Mesenchymal stem cell (in vitro differentiated cells and primary cell): ENCODE results near the gene GTF3C5.
A peak's percentile ranks its signal among the peaks of the same experiment; 100 is the strongest.
"Not testable (repeated sequence)": the region's sequence is repeated elsewhere in the genome, so short reads cannot be mapped to it uniquely, and the experiment has no call there.

Experiments
- DNase-seq: peaks from one replicate; pipeline ENCODE4 v3.0.0-alpha.2; 2013
- H2AFZ ChIP-seq: one replicate; pipeline ENCODE4 v1.6.1; 2013; ENCODE audit warnings: low read depth, mild to moderate bottlenecking, control low read depth, inconsistent platforms, low read length, moderate library complexity
- H2AK5ac ChIP-seq: 2 replicates; pipeline ENCODE4 v1.6.1; 2013; ENCODE audit warnings: low read length, moderate library complexity, mild to moderate bottlenecking, inconsistent platforms; ENCODE audit not compliant: severe bottlenecking
- H2BK120ac ChIP-seq: one replicate; pipeline ENCODE4 v1.6.1; 2013; ENCODE audit warnings: low read depth, mild to moderate bottlenecking, inconsistent platforms, low read length, moderate library complexity
- H2BK12ac ChIP-seq, 2 experiments: one replicate each; pipeline ENCODE4 v1.6.1; 2013; ENCODE audit warnings: inconsistent platforms in 2 of 2, low read length in 2 of 2, mild to moderate bottlenecking in 2 of 2, moderate library complexity in 2 of 2, control low read depth in 1 of 2
- H2BK15ac ChIP-seq: one replicate; pipeline ENCODE4 v1.6.1; 2013; ENCODE audit warnings: mild to moderate bottlenecking, low read depth, inconsistent platforms; ENCODE audit not compliant: poor library complexity, severe bottlenecking
- H2BK5ac ChIP-seq: 2 replicates; pipeline ENCODE4 v1.6.1; 2013; ENCODE audit warnings: low read depth, mild to moderate bottlenecking, low read length, control low read depth, inconsistent platforms; ENCODE audit not compliant: poor library complexity, severe bottlenecking
- H3K14ac ChIP-seq, 2 experiments: one replicate each; pipeline ENCODE4 v1.6.1; 2013; ENCODE audit warnings: inconsistent platforms in 2 of 2, low read length in 2 of 2, control low read depth in 1 of 2, mild to moderate bottlenecking in 1 of 2, moderate library complexity in 1 of 2
- H3K18ac ChIP-seq, 2 experiments: one replicate each; pipeline ENCODE4 v1.6.1; 2013; ENCODE audit warnings: inconsistent platforms in 2 of 2, low read length in 2 of 2, control low read depth in 1 of 2, low read depth in 1 of 2, mild to moderate bottlenecking in 1 of 2
- H3K23ac ChIP-seq, 2 experiments: one replicate each; pipeline ENCODE4 v1.6.1; 2013; ENCODE audit warnings: inconsistent platforms in 2 of 2, low read length in 2 of 2, mild to moderate bottlenecking in 2 of 2, moderate library complexity in 2 of 2, control low read depth in 1 of 2
- H3K27ac ChIP-seq: 2 replicates; pipeline ENCODE4 v1.5.1; 2013; ENCODE audit warnings: mild to moderate bottlenecking, moderate library complexity, low read length, control low read depth, inconsistent platforms; ENCODE audit not compliant: poor library complexity, severe bottlenecking
- H3K27me3 ChIP-seq, 2 experiments: 2 replicates each; pipeline versions ENCODE4 v1.6.1 to v1.7.0; 2013; ENCODE audit warnings: low read length in 2 of 2, mild to moderate bottlenecking in 2 of 2, moderate library complexity in 2 of 2, control low read depth in 1 of 2, inconsistent platforms in 1 of 2; ENCODE audit not compliant: control insufficient read depth in 1 of 2, insufficient read depth in 1 of 2
- H3K36me3 ChIP-seq, 2 experiments: 2 replicates each; pipeline versions ENCODE4 v1.6.1 to v1.7.0; 2013; ENCODE audit warnings: low read length in 2 of 2, control low read depth in 1 of 2, inconsistent platforms in 1 of 2, low read depth in 1 of 2, mild to moderate bottlenecking in 1 of 2; ENCODE audit not compliant: insufficient read depth in 2 of 2, control insufficient read depth in 1 of 2
- H3K4ac ChIP-seq, 2 experiments: one replicate each; pipeline ENCODE4 v1.6.1; 2013; ENCODE audit warnings: inconsistent platforms in 2 of 2, low read length in 2 of 2, mild to moderate bottlenecking in 2 of 2, moderate library complexity in 2 of 2, control low read depth in 1 of 2, low read depth in 1 of 2
- H3K4me1 ChIP-seq: 2 replicates; pipeline ENCODE4 v1.6.1; 2013; ENCODE audit warnings: low read depth, low read length, control low read depth; ENCODE audit not compliant: control insufficient read depth, insufficient read depth
- H3K4me2 ChIP-seq: 2 replicates; pipeline ENCODE4 v1.6.1; 2013; ENCODE audit warnings: low read length, mild to moderate bottlenecking, inconsistent platforms; ENCODE audit not compliant: poor library complexity, severe bottlenecking
- H3K4me3 ChIP-seq, 2 experiments: 2 replicates each; pipeline versions ENCODE4 v1.5.1 to v1.7.0; 2013; ENCODE audit warnings: low read length in 2 of 2, mild to moderate bottlenecking in 2 of 2, control low read depth in 1 of 2, low read depth in 1 of 2; ENCODE audit not compliant: insufficient read depth in 1 of 2
- H3K79me1 ChIP-seq: replicated peaks from 2 replicates; pipeline ENCODE4 v1.6.1; 2013; ENCODE audit warnings: mild to moderate bottlenecking, control low read depth, low read length, inconsistent platforms; ENCODE audit not compliant: poor library complexity, severe bottlenecking
- H3K9ac ChIP-seq: 2 replicates; pipeline ENCODE4 v1.7.0; 2013; ENCODE audit warnings: mild to moderate bottlenecking, low read length, moderate library complexity
- H3K9me3 ChIP-seq: 2 replicates; pipeline ENCODE4 v1.7.0; 2013; ENCODE audit warnings: mild to moderate bottlenecking, low read length; ENCODE audit not compliant: control insufficient read depth
- H4K8ac ChIP-seq: one replicate; pipeline ENCODE4 v1.6.1; 2013; ENCODE audit warnings: inconsistent platforms, mild to moderate bottlenecking, low read length, moderate library complexity
- H4K91ac ChIP-seq: one replicate; pipeline ENCODE4 v1.6.1; 2013; ENCODE audit warnings: mild to moderate bottlenecking, low read length, inconsistent platforms
- WGBS: methylation state at CpG from one replicate; pipeline ENCODE4 v1.1.7; 2013; ENCODE audit warnings: mixed read lengths; 5-methylcytosine and 5-hydroxymethylcytosine counted together

The GTF3C5 gene

DNA sequence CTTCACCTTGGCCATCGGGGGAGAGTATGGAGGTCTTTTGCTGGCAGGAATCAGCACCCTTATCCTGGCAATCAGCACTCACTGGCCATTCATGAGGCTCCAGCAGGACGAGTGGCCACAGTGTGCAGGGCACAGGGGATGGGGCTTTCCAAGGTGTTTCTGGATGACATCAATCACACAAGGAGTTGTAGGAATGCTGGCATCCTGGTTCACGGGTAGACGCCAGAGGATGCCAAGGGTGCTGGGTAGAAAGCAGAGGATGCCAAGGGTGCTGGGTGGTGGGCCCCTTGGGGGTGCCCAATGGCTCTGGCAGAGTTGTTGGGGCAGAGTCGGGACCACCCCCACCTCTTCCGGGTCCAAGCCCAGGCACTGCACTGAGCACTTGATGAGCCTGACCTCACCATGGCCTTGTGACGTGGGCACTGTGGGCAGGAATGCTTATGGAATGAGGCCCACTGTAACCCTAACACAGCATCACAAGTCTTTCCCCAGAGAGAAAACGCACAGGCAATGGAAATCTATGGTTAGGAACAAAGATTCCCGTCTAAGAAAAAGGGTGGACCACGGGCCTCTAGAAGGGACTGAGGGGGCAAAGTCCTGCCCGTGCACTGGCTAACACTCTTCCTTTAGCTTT lies 60.1 kb downstream of the GTF3C5 start:
- no peak for DNase-seq
- WGBS, result 90% methylated on average over 9 of the region's 11 CpGs

DNA sequence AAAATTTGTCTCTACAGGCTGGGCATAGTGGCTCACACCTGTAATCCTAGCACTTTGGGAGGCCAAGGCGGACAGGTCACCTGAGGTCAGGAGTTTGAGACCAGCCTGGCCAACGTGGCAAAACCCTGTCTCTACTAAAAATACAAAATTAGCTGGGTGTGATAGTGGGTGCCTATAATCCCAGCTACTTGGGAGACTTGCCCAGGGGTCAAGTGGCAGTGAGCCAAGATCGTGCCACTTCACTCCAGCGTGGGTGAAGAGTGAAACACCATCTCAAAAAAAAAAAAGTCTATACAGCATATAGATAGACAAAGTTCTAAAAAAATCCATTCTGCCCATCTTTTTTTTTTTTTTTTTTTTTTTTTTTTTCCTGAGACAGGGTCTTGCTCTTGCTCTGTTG lies 63.6 kb downstream of the GTF3C5 start:
- not testable (repeated sequence) for H4K8ac ChIP-seq, H3K27me3 ChIP-seq, H3K4ac ChIP-seq, H2BK120ac ChIP-seq, H3K27ac ChIP-seq, H2BK5ac ChIP-seq, H3K9ac ChIP-seq, H3K79me1 ChIP-seq, H2BK15ac ChIP-seq, H2BK12ac ChIP-seq, H3K14ac ChIP-seq, H3K4me2 ChIP-seq, H3K18ac ChIP-seq, H4K91ac ChIP-seq, H3K4me3 ChIP-seq, H3K4me1 ChIP-seq, H3K23ac ChIP-seq, H2AK5ac ChIP-seq, DNase-seq, H2AFZ ChIP-seq
- H3K36me3 ChIP-seq, result peaks cover 27 to 32% of the 10 kb centered on the region in 2 experiments
- 92% methylated on average over 2 of the region's 4 CpGs for WGBS
- peaks cover 11% of the 10 kb centered on the region for H3K9me3 ChIP-seq

More for the DNA sequence above, 60.1 kb downstream of the GTF3C5 start:
- no peak overlapping the region for H3K4ac ChIP-seq
- no peak overlapping the region for H4K91ac ChIP-seq
- H3K18ac ChIP-seq, result peak overlapping the region in 1 of 2 experiments; percentile 48
- no peak overlapping the region for H3K9ac ChIP-seq
- peaks cover 2% of the 10 kb centered on the region for H3K4me1 ChIP-seq
- no peak overlapping the region for H4K8ac ChIP-seq
- H2AFZ ChIP-seq, result no peak overlapping the region
- H3K4me3 ChIP-seq, result no peak overlapping the region
- H2BK5ac ChIP-seq, result no peak overlapping the region
- H2AK5ac ChIP-seq, result no peak overlapping the region
- H3K27me3 ChIP-seq, result peaks cover 0 to 3% of the 10 kb centered on the region in 2 experiments
- no peak overlapping the region for H2BK12ac ChIP-seq
- H3K79me1 ChIP-seq, result no peaks in the 10 kb centered on the region
- H2BK120ac ChIP-seq, result no peak overlapping the region
- no peak overlapping the region for H3K4me2 ChIP-seq
- H2BK15ac ChIP-seq, result no peak overlapping the region
- peaks cover 0 to 7% of the 10 kb centered on the region in 2 experiments for H3K36me3 ChIP-seq
- H3K27ac ChIP-seq, result no peak overlapping the region
- H3K14ac ChIP-seq, result no peak overlapping the region
- H3K23ac ChIP-seq, result no peak overlapping the region
- H3K9me3 ChIP-seq, result peaks cover under 1% of the 10 kb centered on the region

DNA sequence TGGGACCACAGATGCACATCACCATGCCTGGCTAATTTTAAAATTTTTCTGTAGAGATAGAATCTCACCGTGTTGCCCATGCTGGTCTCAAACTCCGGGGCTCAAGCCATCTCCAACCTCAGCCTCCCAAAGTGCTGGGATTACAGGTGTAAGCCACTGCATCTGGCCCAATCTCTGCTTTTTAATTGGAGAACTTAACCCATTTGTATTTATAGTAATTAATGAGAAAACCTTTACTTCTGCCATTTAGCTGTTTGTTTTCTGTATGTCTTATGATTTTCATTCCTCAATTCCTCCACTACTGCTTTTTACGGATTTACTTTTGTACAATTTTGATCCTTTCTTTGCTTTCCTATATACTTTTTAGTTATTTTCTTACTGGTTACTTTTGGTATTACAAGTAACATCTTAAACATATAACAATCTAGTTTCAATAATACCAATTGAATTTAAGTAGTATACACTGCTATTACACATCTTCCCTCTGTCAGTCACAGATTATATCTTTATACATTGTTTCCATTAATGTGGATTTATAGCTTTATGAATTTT lies 64.1 kb downstream of the GTF3C5 start:
- H2BK15ac ChIP-seq, result no peak overlapping the region
- H3K79me1 ChIP-seq, result peaks cover 1% of the 10 kb centered on the region
- H2BK120ac ChIP-seq, result no peak overlapping the region
- no peak overlapping the region for H3K4ac ChIP-seq
- H4K8ac ChIP-seq, result no peak overlapping the region
- no peak overlapping the region for H2BK5ac ChIP-seq
- H3K14ac ChIP-seq, result no peak overlapping the region
- H3K9me3 ChIP-seq, result peaks cover 11% of the 10 kb centered on the region
- H3K27me3 ChIP-seq, result no peaks in the 10 kb centered on the region
- WGBS, result 100% methylated on average over 3 of the region's 3 CpGs
- H4K91ac ChIP-seq, result no peak overlapping the region
- no peak overlapping the region for H2AK5ac ChIP-seq
- H3K9ac ChIP-seq, result no peak overlapping the region
- H3K27ac ChIP-seq, result no peak overlapping the region
- no peak for DNase-seq
- no peak overlapping the region for H3K4me3 ChIP-seq
- H3K36me3 ChIP-seq, result peaks cover 31 to 38% of the 10 kb centered on the region in 2 experiments
- H3K23ac ChIP-seq, result no peak overlapping the region
- no peak overlapping the region for H3K4me2 ChIP-seq
- no peak overlapping the region for H2BK12ac ChIP-seq
- H3K18ac ChIP-seq, result no peak overlapping the region
- no peak overlapping the region for H2AFZ ChIP-seq
- H3K4me1 ChIP-seq, result no peaks in the 10 kb centered on the region

DNA sequence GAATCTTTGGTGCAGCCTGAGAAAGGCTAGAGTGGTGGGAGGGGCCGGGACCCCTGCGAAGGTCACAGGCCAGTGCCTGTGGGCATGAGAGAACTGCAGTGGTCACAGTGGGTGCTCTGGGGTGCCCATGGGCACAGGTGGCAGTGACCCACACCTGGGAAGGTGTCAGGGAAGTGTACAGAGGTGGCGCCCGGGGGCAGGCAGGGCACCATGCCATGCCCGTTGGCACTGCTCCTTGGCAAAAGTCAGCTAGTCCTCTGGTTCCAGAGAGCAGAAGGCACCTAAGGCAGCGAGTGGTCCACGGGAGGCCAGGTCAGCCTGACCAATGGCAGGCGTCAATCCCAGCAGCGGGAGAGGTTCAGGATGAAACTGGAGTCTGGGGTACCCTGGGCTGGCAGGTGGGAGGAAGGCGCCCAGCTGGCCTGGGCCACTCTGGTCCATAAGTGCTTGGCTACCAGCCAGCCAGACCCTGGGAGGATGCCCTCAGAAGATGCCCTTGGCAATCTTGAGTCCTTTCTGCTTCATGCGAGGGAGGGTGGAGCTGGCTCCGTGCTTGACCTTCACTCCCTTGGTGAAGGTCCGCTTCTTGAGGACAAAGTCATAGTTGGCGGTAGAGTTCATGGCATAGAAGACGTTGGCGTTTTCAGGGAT lies 67.4 kb downstream of the GTF3C5 start:
- H3K4me3 ChIP-seq, result no peak overlapping the region
- 95% methylated on average over 16 of the region's 16 CpGs for whole genome bisulfite sequencing

More for the DNA sequence above, 67.4 kb downstream of the GTF3C5 start:
- DNase-seq, result no peak
- Histone ChIP-seq H2BK120ac (no peak overlapping the region), H3K9me3 (peaks cover 11% of the 10 kb centered on the region), H3K27me3 (no peaks in the 10 kb centered on the region), H2BK15ac (no peak overlapping the region), H2BK5ac (no peak overlapping the region), H2AK5ac (no peak overlapping the region), H3K4me2 (no peak overlapping the region), H4K91ac (no peak overlapping the region), H3K79me1 (peaks cover 4% of the 10 kb centered on the region), H3K36me3 (peaks cover 60 to 70% of the 10 kb centered on the region in 2 experiments), H2AFZ (no peak overlapping the region), H3K14ac (no peak overlapping the region), H3K4me1 (no peaks in the 10 kb centered on the region), H4K8ac (no peak overlapping the region), H3K18ac (no peak overlapping the region), H3K23ac (no peak overlapping the region), H3K27ac (no peak overlapping the region), H3K4ac (no peak overlapping the region), H3K9ac (no peak overlapping the region), H2BK12ac (no peak overlapping the region)
